ENCODE measurements around the gene BICDL1. TPM values are rescaled to one million over a fixed set of nuclear protein-coding genes. Genes with fewer than 3 reads are reported as not detected.

The BICDL1 gene
- total RNA-seq, 1 donor from 2014 or later = 136 TPM

- peaks cover 49% of the 10 kb centered on the region for H3K36me3 Mint-ChIP-seq (ENCODE audit: low read depth)
- no peak overlapping the region for H3K4me3 Mint-ChIP-seq
- intact Hi-C loops (cut with micrococcal nuclease) = no loop called here
- no peak for DNase-seq (ENCODE audit: low spot score)
- peak overlapping the region; percentile 43 for H3K27ac Mint-ChIP-seq
- no peaks in the 10 kb centered on the region for H3K27me3 Mint-ChIP-seq (ENCODE audit: insufficient read depth)
- peaks cover 30% of the 10 kb centered on the region for H3K4me1 Mint-ChIP-seq (ENCODE audit: low read depth)
- H3K9me3 Mint-ChIP-seq = no peaks in the 10 kb centered on the region
These were observed 89.8 kb downstream of the BICDL1 start for GRCh38 chr12:120078868-120079267.

GRCh38 chr12:120079411-120080400, 90.7 kb downstream of the BICDL1 start:
- Mint-ChIP-seq H3K4me3 (no peak overlapping the region), H3K27ac (peak overlapping the region; percentile 43), H3K36me3 (ENCODE audit: low read depth) (peaks cover 46% of the 10 kb centered on the region), H3K4me1 (ENCODE audit: low read depth) (peaks cover 24% of the 10 kb centered on the region), H3K27me3 (ENCODE audit: insufficient read depth) (no peaks in the 10 kb centered on the region), H3K9me3 (no peaks in the 10 kb centered on the region)
- DNase-seq (ENCODE audit: low spot score) = no peak
- intact Hi-C loops (cut with micrococcal nuclease) = no loop called here

GRCh38 chr12:120081641-120082040, 92.6 kb downstream of the BICDL1 start:
- intact Hi-C loops (cut with micrococcal nuclease) = no loop called here
- Mint-ChIP-seq H3K4me3 (no peak overlapping the region), H3K27me3 (ENCODE audit: insufficient read depth) (no peaks in the 10 kb centered on the region), H3K27ac (no peak overlapping the region), H3K9me3 (no peaks in the 10 kb centered on the region), H3K4me1 (ENCODE audit: low read depth) (peaks cover 36% of the 10 kb centered on the region), H3K36me3 (ENCODE audit: low read depth) (peaks cover 51% of the 10 kb centered on the region)
- DNase-seq (ENCODE audit: low spot score) = no peak

- no peak for DNase-seq (ENCODE audit: low spot score)
- H3K4me3 Mint-ChIP-seq = peak overlapping the region; percentile 81
- peaks cover 1% of the 10 kb centered on the region for H3K27me3 Mint-ChIP-seq (ENCODE audit: insufficient read depth)
- H3K27ac Mint-ChIP-seq = peak overlapping the region; percentile 86
- H3K4me1 Mint-ChIP-seq (ENCODE audit: low read depth) = peaks cover 32% of the 10 kb centered on the region
- H3K9me3 Mint-ChIP-seq = no peaks in the 10 kb centered on the region
- peaks cover 48% of the 10 kb centered on the region for H3K36me3 Mint-ChIP-seq (ENCODE audit: low read depth)
- intact Hi-C loops (cut with micrococcal nuclease) = loop anchor here (2.0 kb wide), 1 partner anchor 157 kb away; no protein-coding TSS in a partner anchor
These were observed 97.0 kb downstream of the BICDL1 start for GRCh38 chr12:120085920-120086645.

GRCh38 chr12:120086801-120087621, 98.0 kb downstream of the BICDL1 start:
- DNase-seq (ENCODE audit: low spot score) = peak; percentile 99
- peaks cover 1% of the 10 kb centered on the region for H3K27me3 Mint-ChIP-seq (ENCODE audit: insufficient read depth)
- H3K4me3 Mint-ChIP-seq = peak overlapping the region; percentile 81
- H3K36me3 Mint-ChIP-seq (ENCODE audit: low read depth) = peaks cover 49% of the 10 kb centered on the region
- intact Hi-C loops (cut with micrococcal nuclease) = loop anchor here (1.0 to 2.0 kb wide), 7 partner anchors 32 to 210 kb away; partner anchors contain the start of gene CIT
- H3K27ac Mint-ChIP-seq = peak overlapping the region; percentile 86
- no peaks in the 10 kb centered on the region for H3K9me3 Mint-ChIP-seq
- peaks cover 32% of the 10 kb centered on the region for H3K4me1 Mint-ChIP-seq (ENCODE audit: low read depth)

GRCh38 chr12:120089105-120089504, 100.1 kb downstream of the BICDL1 start:
- Mint-ChIP-seq H3K36me3 (ENCODE audit: low read depth) (peaks cover 42% of the 10 kb centered on the region), H3K27ac (no peak overlapping the region), H3K27me3 (ENCODE audit: insufficient read depth) (peaks cover 1% of the 10 kb centered on the region), H3K9me3 (no peaks in the 10 kb centered on the region), H3K4me1 (ENCODE audit: low read depth) (peaks cover 32% of the 10 kb centered on the region), H3K4me3 (no peak overlapping the region)
- intact Hi-C loops (cut with micrococcal nuclease) = no loop called here
- no peak for DNase-seq (ENCODE audit: low spot score)

GRCh38 chr12:120089796-120090195, 100.8 kb downstream of the BICDL1 start:
- Mint-ChIP-seq H3K36me3 (ENCODE audit: low read depth) (peaks cover 39% of the 10 kb centered on the region), H3K27ac (no peak overlapping the region), H3K27me3 (ENCODE audit: insufficient read depth) (peaks cover 1% of the 10 kb centered on the region), H3K4me3 (no peak overlapping the region), H3K9me3 (no peaks in the 10 kb centered on the region), H3K4me1 (ENCODE audit: low read depth) (peaks cover 29% of the 10 kb centered on the region)
- DNase-seq (ENCODE audit: low spot score) = no peak
- intact Hi-C loops (cut with micrococcal nuclease) = no loop called here

- Mint-ChIP-seq H3K36me3 (ENCODE audit: low read depth) (peaks cover 35% of the 10 kb centered on the region), H3K4me3 (no peak overlapping the region), H3K9me3 (no peaks in the 10 kb centered on the region), H3K27ac (no peak overlapping the region), H3K4me1 (ENCODE audit: low read depth) (peaks cover 25% of the 10 kb centered on the region), H3K27me3 (ENCODE audit: insufficient read depth) (peaks cover 1% of the 10 kb centered on the region)
- no peak for DNase-seq (ENCODE audit: low spot score)
- intact Hi-C loops (cut with micrococcal nuclease) = no loop called here
These were observed 101.2 kb downstream of the BICDL1 start for GRCh38 chr12:120090206-120090605.

- H3K9me3 Mint-ChIP-seq = no peaks in the 10 kb centered on the region
- no peak overlapping the region for H3K27ac Mint-ChIP-seq
- peaks cover 31% of the 10 kb centered on the region for H3K36me3 Mint-ChIP-seq (ENCODE audit: low read depth)
- H3K27me3 Mint-ChIP-seq (ENCODE audit: insufficient read depth) = peaks cover 1% of the 10 kb centered on the region
- H3K4me3 Mint-ChIP-seq = no peak overlapping the region
- peaks cover 19% of the 10 kb centered on the region for H3K4me1 Mint-ChIP-seq (ENCODE audit: low read depth)
- intact Hi-C loops (cut with micrococcal nuclease) = no loop called here
- DNase-seq (ENCODE audit: low spot score) = no peak
These were observed 101.7 kb downstream of the BICDL1 start for GRCh38 chr12:120090626-120091295.

- Mint-ChIP-seq H3K9me3 (no peaks in the 10 kb centered on the region), H3K4me1 (ENCODE audit: low read depth) (peaks cover 12% of the 10 kb centered on the region), H3K27me3 (ENCODE audit: insufficient read depth) (peaks cover 1% of the 10 kb centered on the region), H3K36me3 (ENCODE audit: low read depth) (peaks cover 29% of the 10 kb centered on the region), H3K27ac (no peak overlapping the region), H3K4me3 (no peak overlapping the region)
- intact Hi-C loops (cut with micrococcal nuclease) = no loop called here
- no peak for DNase-seq (ENCODE audit: low spot score)
These were observed 102.5 kb downstream of the BICDL1 start for GRCh38 chr12:120091371-120092090.

GRCh38 chr12:120092551-120093335, 103.7 kb downstream of the BICDL1 start:
- Mint-ChIP-seq H3K9me3 (no peaks in the 10 kb centered on the region), H3K4me3 (no peak overlapping the region), H3K4me1 (ENCODE audit: low read depth) (peaks cover under 1% of the 10 kb centered on the region), H3K36me3 (ENCODE audit: low read depth) (peaks cover 24% of the 10 kb centered on the region), H3K27ac (no peak overlapping the region), H3K27me3 (ENCODE audit: insufficient read depth) (peaks cover 1% of the 10 kb centered on the region)
- no peak for DNase-seq (ENCODE audit: low spot score)
- intact Hi-C loops (cut with micrococcal nuclease) = no loop called here

Measured in activated T-helper 1 cell treated with anti-CD3 and anti-CD28 coated beads, Interleukin-12 subunit alpha, Interleukin-12 subunit beta, Interleukin-2, Interleukin-4 antibody, amounts not matched to agents 30 ng/mL and 10 ng/mL and 1 ng/mL, durations not matched to agents 14 hours and 24 hours and 36 hours (primary cell).